GM21447 (cell line): ENCODE measurements around the gene AMOTL2.

Experiments
- ATAC-seq: cut with Tn5 transposase; IDR thresholded peaks from one replicate; pipeline ENCODE4 v1.9.1; 2021; ENCODE audit not compliant: unreplicated experiment

AMOTL2 gene

GRCh38 chr3:134374105-134374790, at the start of gene AMOTL2:
Gene AMOTL2, minus strand, starts transcription at chr3:134374447. Its CDS starts 3,014 bp downstream, at chr3:134371433.
- ATAC-seq: no peak

- no peak for ATAC-seq
These were observed 48.9 kb upstream of the AMOTL2 start for GRCh38 chr3:134423153-134423552.

GRCh38 chr3:134419960-134420321, 45.7 kb upstream of the AMOTL2 start:
- no peak for ATAC-seq

GRCh38 chr3:134419214-134419959, 45.1 kb upstream of the AMOTL2 start:
- ATAC-seq: no peak

- ATAC-seq: no peak
These were observed 34.8 kb upstream of the AMOTL2 start for GRCh38 chr3:134409041-134409440.

GRCh38 chr3:134407239-134407625, 33.0 kb upstream of the AMOTL2 start:
- no peak for ATAC-seq

GRCh38 chr3:134406331-134407238, 32.3 kb upstream of the AMOTL2 start:
- ATAC-seq: no peak

- no peak for ATAC-seq
These were observed 30.2 kb upstream of the AMOTL2 start for GRCh38 chr3:134404366-134404885.

- no peak for ATAC-seq
These were observed 23.5 kb upstream of the AMOTL2 start for GRCh38 chr3:134397755-134398154.

GRCh38 chr3:134395103-134395502, 20.9 kb upstream of the AMOTL2 start:
- ATAC-seq: no peak

- no peak for ATAC-seq
These were observed 20.1 kb upstream of the AMOTL2 start for GRCh38 chr3:134394380-134394779.

- no peak for ATAC-seq
These were observed 18.8 kb upstream of the AMOTL2 start for GRCh38 chr3:134393074-134393473.

GRCh38 chr3:134392336-134392983, 18.2 kb upstream of the AMOTL2 start:
- ATAC-seq: no peak

GRCh38 chr3:134389865-134390264, 15.6 kb upstream of the AMOTL2 start:
- ATAC-seq: no peak

GRCh38 chr3:134388788-134389485, 14.7 kb upstream of the AMOTL2 start:
- ATAC-seq: no peak

- no peak for ATAC-seq
These were observed 14.0 kb upstream of the AMOTL2 start for GRCh38 chr3:134388292-134388691.

GRCh38 chr3:134387293-134387692, 13.0 kb upstream of the AMOTL2 start:
- ATAC-seq: no peak

GRCh38 chr3:134384963-134385362, 10.7 kb upstream of the AMOTL2 start:
- no peak for ATAC-seq

- no peak for ATAC-seq
These were observed 7.7 kb upstream of the AMOTL2 start for GRCh38 chr3:134381831-134382442.

GRCh38 chr3:134381076-134381475, 6.8 kb upstream of the AMOTL2 start:
- no peak for ATAC-seq
